HEK293 (cell line): ENCODE results near the gene LRRC75A.

ENCODE experiments used
- GLI2 ChIP-seq: fragments of 450-650 bp; formaldehyde crosslinking; IDR thresholded peaks from 2 replicates; pipeline ENCODE4; 2017; ENCODE audit warnings: missing biosample characterization, missing genetic modification characterization, low read depth, borderline replicate concordance
- GLIS2 ChIP-seq: fragments of 450-650 bp; formaldehyde crosslinking; IDR thresholded peaks from 2 replicates; pipeline ENCODE4 v1.5.1; 2016; ENCODE audit warnings: missing biosample characterization, missing genetic modification characterization
- HIC1 ChIP-seq: fragments of 450-650 bp; formaldehyde crosslinking; IDR thresholded peaks from 2 replicates; pipeline ENCODE4 v1.5.1; 2016; ENCODE audit warnings: missing biosample characterization, missing genetic modification characterization
- HOXC10 ChIP-seq: sonication (generic); formaldehyde crosslinking; IDR thresholded peaks from 2 replicates; pipeline ENCODE4 v1.8.1; 2023; ENCODE audit warnings: mild to moderate bottlenecking, missing genetic modification reagents
- MZF1 ChIP-seq: fragments of 450-650 bp; formaldehyde crosslinking; IDR thresholded peaks from 2 replicates; pipeline ENCODE4 v1.5.1; 2017; ENCODE audit warnings: missing biosample characterization, missing genetic modification characterization, borderline replicate concordance
- RBAK ChIP-seq: fragments of 450-650 bp; formaldehyde crosslinking; IDR thresholded peaks from 2 replicates; pipeline ENCODE4 v1.5.1; 2016; ENCODE audit warnings: missing biosample characterization, missing genetic modification characterization
- SP3 ChIP-seq: fragments of 450-650 bp; formaldehyde crosslinking; IDR thresholded peaks from 2 replicates; pipeline ENCODE4 v1.5.1; 2016; ENCODE audit warnings: missing biosample characterization, missing genetic modification characterization
- SP7 ChIP-seq: fragments of 450-650 bp; formaldehyde crosslinking; IDR thresholded peaks from 2 replicates; pipeline ENCODE4 v1.5.1; 2016; ENCODE audit warnings: missing biosample characterization, missing genetic modification characterization
- ZBTB1 ChIP-seq: fragments of 450-650 bp; formaldehyde crosslinking; IDR thresholded peaks from 2 replicates; pipeline ENCODE4 v1.5.1; 2016; ENCODE audit warnings: missing biosample characterization, missing genetic modification characterization
- ZNF223 ChIP-seq: fragments of 450-650 bp; formaldehyde crosslinking; IDR thresholded peaks from 2 replicates; pipeline ENCODE4 v1.5.1; 2016; ENCODE audit warnings: missing biosample characterization, missing genetic modification characterization
- ZNF248 ChIP-seq: fragments of 450-650 bp; formaldehyde crosslinking; IDR thresholded peaks from 2 replicates; pipeline ENCODE4 v1.5.1; 2017; ENCODE audit warnings: missing biosample characterization, missing genetic modification characterization
- ZNF354C ChIP-seq: fragments of 450-650 bp; formaldehyde crosslinking; IDR thresholded peaks from 2 replicates; pipeline ENCODE4 v1.5.1; 2016; ENCODE audit warnings: missing biosample characterization, missing genetic modification characterization, low read depth, borderline replicate concordance
- ZNF362 ChIP-seq: fragments of 450-650 bp; formaldehyde crosslinking; IDR thresholded peaks from 2 replicates; pipeline ENCODE4 v1.5.1; 2016; ENCODE audit warnings: missing biosample characterization, missing genetic modification characterization
- ZNF391 ChIP-seq: fragments of 450-650 bp; formaldehyde crosslinking; IDR thresholded peaks from 2 replicates; pipeline ENCODE4 v1.5.1; 2016; ENCODE audit warnings: low read depth, missing biosample characterization, missing genetic modification characterization, borderline replicate concordance
- ZNF473 ChIP-seq: fragments of 450-650 bp; formaldehyde crosslinking; IDR thresholded peaks from 2 replicates; pipeline ENCODE4 v1.5.1; 2017; ENCODE audit warnings: missing biosample characterization, missing genetic modification characterization
- ZNF521 ChIP-seq: fragments of 450-650 bp; formaldehyde crosslinking; IDR thresholded peaks from 2 replicates; pipeline ENCODE4 v1.5.1; 2017; ENCODE audit warnings: missing biosample characterization, mild to moderate bottlenecking, missing genetic modification characterization
- ZNF561 ChIP-seq: fragments of 450-650 bp; IDR thresholded peaks from 2 replicates; pipeline ENCODE4 v1.5.1; 2018; ENCODE audit warnings: missing biosample characterization, missing genetic modification characterization, borderline replicate concordance
- ZNF571 ChIP-seq: fragments of 450-650 bp; formaldehyde crosslinking; IDR thresholded peaks from 2 replicates; pipeline ENCODE4 v1.5.0; 2017; ENCODE audit warnings: missing biosample characterization, missing genetic modification characterization
- ZNF658 ChIP-seq: fragments of 450-650 bp; formaldehyde crosslinking; IDR thresholded peaks from 2 replicates; pipeline ENCODE4; 2016; ENCODE audit warnings: missing biosample characterization, missing genetic modification characterization
- ZNF747 ChIP-seq: fragments of 450-650 bp; formaldehyde crosslinking; IDR thresholded peaks from 2 replicates; pipeline ENCODE4 v1.5.1; 2016; ENCODE audit warnings: missing biosample characterization, missing genetic modification characterization
- ZSCAN23 ChIP-seq: fragments of 450-650 bp; formaldehyde crosslinking; IDR thresholded peaks from 2 replicates; pipeline ENCODE4 v1.5.1; 2016; ENCODE audit warnings: missing biosample characterization, missing genetic modification characterization
- TF ChIP-seq, protein P1 (sequence below): fragments of 450-650 bp; formaldehyde crosslinking; optimal IDR thresholded peaks from 2 replicates; pipeline ENCODE3; 2016; ENCODE audit warnings: missing biosample characterization, mild to moderate bottlenecking, missing genetic modification characterization
- TF ChIP-seq, protein P2 (sequence below): fragments of 450-650 bp; formaldehyde crosslinking; IDR thresholded peaks from 2 replicates; pipeline ENCODE4 v1.5.1; 2016; ENCODE audit warnings: missing biosample characterization, missing genetic modification characterization
- TF ChIP-seq, protein P3 (sequence below): sonication (generic); formaldehyde crosslinking; IDR thresholded peaks from 2 replicates; pipeline ENCODE4 v1.8.1; 2022; ENCODE audit warnings: mild to moderate bottlenecking, moderate library complexity, missing genetic modification reagents
- TF ChIP-seq, protein P4 (sequence below): fragments of 450-650 bp; formaldehyde crosslinking; IDR thresholded peaks from 2 replicates; pipeline ENCODE4 v1.5.1; 2016; ENCODE audit warnings: missing biosample characterization, missing genetic modification characterization
- TF ChIP-seq, protein P5 (sequence below): fragments of 450-650 bp; formaldehyde crosslinking; IDR thresholded peaks from 2 replicates; pipeline ENCODE4 v1.5.1; 2016; ENCODE audit warnings: missing biosample characterization, missing genetic modification characterization

Gene LRRC75A

GRCh38 chr17:16491703-16492612, at the start of gene LRRC75A (continued):
- TF ChIP-seq ZNF362 (tag by site-specific recombination) (no peak), HIC1 (no peak), HOXC10 (CRISPR knock-in tag) (no peak), SP7 (tag by site-specific recombination) (no peak), ZNF658 (tag by site-specific recombination) (no peak), ZNF521 (tag by site-specific recombination) (no peak), ZNF354C (tag by site-specific recombination) (no peak), ZNF473 (tag by site-specific recombination) (no peak), SP3 (tag by site-specific recombination) (no peak), ZBTB1 (tag by site-specific recombination) (no peak), RBAK (tag by site-specific recombination) (no peak), GLI2 (tag by site-specific recombination) (no peak), ZNF571 (tag by site-specific recombination) (no peak), ZSCAN23 (tag by site-specific recombination) (no peak), MZF1 (tag by site-specific recombination) (no peak), ZNF248 (tag by site-specific recombination) (no peak), ZNF561 (tag by site-specific recombination) (0 out of 2 replicates have a peak, but pooled peaks have one; percentile 29), GLIS2 (tag by site-specific recombination) (peak; percentile 51; the same call in 1 of the 2 replicates), ZNF391 (no peak), ZNF747 (tag by site-specific recombination) (no peak), ZNF223 (tag by site-specific recombination) (no peak)
- TF ChIP-seq, protein P1, sequence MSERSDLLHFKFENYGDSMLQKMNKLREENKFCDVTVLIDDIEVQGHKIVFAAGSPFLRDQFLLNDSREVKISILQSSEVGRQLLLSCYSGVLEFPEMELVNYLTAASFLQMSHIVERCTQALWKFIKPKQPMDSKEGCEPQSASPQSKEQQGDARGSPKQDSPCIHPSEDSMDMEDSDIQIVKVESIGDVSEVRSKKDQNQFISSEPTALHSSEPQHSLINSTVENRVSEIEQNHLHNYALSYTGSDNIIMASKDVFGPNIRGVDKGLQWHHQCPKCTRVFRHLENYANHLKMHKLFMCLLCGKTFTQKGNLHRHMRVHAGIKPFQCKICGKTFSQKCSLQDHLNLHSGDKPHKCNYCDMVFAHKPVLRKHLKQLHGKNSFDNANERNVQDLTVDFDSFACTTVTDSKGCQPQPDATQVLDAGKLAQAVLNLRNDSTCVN (tag by site-specific recombination): peak; percentile 31
- TF ChIP-seq, protein P2, sequence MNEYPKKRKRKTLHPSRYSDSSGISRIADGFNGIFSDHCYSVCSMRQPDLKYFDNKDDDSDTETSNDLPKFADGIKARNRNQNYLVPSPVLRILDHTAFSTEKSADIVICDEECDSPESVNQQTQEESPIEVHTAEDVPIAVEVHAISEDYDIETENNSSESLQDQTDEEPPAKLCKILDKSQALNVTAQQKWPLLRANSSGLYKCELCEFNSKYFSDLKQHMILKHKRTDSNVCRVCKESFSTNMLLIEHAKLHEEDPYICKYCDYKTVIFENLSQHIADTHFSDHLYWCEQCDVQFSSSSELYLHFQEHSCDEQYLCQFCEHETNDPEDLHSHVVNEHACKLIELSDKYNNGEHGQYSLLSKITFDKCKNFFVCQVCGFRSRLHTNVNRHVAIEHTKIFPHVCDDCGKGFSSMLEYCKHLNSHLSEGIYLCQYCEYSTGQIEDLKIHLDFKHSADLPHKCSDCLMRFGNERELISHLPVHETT (tag by site-specific recombination): no peak
- TF ChIP-seq, protein P3, sequence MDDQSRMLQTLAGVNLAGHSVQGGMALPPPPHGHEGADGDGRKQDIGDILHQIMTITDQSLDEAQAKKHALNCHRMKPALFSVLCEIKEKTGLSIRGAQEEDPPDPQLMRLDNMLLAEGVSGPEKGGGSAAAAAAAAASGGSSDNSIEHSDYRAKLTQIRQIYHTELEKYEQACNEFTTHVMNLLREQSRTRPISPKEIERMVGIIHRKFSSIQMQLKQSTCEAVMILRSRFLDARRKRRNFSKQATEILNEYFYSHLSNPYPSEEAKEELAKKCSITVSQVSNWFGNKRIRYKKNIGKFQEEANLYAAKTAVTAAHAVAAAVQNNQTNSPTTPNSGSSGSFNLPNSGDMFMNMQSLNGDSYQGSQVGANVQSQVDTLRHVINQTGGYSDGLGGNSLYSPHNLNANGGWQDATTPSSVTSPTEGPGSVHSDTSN: peak; percentile 37; the same call in 1 of the 2 replicates
- TF ChIP-seq, protein P4, sequence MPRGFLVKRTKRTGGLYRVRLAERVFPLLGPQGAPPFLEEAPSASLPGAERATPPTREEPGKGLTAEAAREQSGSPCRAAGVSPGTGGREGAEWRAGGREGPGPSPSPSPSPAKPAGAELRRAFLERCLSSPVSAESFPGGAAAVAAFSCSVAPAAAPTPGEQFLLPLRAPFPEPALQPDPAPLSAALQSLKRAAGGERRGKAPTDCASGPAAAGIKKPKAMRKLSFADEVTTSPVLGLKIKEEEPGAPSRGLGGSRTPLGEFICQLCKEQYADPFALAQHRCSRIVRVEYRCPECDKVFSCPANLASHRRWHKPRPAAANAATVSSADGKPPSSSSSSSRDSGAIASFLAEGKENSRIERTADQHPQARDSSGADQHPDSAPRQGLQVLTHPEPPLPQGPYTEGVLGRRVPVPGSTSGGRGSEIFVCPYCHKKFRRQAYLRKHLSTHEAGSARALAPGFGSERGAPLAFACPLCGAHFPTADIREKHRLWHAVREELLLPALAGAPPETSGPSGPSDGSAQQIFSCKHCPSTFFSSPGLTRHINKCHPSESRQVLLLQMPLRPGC (tag by site-specific recombination): no peak
- TF ChIP-seq, protein P5, sequence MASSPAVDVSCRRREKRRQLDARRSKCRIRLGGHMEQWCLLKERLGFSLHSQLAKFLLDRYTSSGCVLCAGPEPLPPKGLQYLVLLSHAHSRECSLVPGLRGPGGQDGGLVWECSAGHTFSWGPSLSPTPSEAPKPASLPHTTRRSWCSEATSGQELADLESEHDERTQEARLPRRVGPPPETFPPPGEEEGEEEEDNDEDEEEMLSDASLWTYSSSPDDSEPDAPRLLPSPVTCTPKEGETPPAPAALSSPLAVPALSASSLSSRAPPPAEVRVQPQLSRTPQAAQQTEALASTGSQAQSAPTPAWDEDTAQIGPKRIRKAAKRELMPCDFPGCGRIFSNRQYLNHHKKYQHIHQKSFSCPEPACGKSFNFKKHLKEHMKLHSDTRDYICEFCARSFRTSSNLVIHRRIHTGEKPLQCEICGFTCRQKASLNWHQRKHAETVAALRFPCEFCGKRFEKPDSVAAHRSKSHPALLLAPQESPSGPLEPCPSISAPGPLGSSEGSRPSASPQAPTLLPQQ (tag by site-specific recombination): no peak
